MCF 10A (cell line): ENCODE measurements around the gene FBXL14. TPM values are rescaled to one million over a fixed set of nuclear protein-coding genes. Genes with fewer than 3 reads are reported as not detected.
A peak's percentile ranks its signal among the peaks of the same experiment; 100 is the strongest.

Source experiments
- BruUV-seq: library from RNA; stranded (reverse); fragments of 400-500 nt; replicated peaks from 2 replicates; lab custom pipeline; 2021; lab: Mats Ljungman, UMichigan
- CTCF ChIA-PET: fragments of 300-600 bp; sonication (Branson Sonifier 250); formaldehyde crosslinking; extraction: SDS; loops from one replicate; lab custom pipeline; 2021; ENCODE audit warnings: antibody characterized with exemption, inconsistent platforms; lab: Yijun Ruan, JAX
- POLR2A ChIA-PET: fragments of 300-600, 350-650 bp; sonication (Branson Sonifier 250); formaldehyde crosslinking; extraction: SDS; loops from one replicate; lab custom pipeline; 2020; ENCODE audit warnings: antibody characterized with exemption, inconsistent platforms; lab: Yijun Ruan, JAX
- DNase-seq: peaks from one replicate; pipeline ENCODE4 v3.0.0-alpha.2; 2018; ENCODE audit not compliant: unreplicated experiment
- H3K27ac Mint-ChIP-seq: one replicate; pipeline ENCODE4 v1.8.0; 2022; ENCODE audit warnings: mild to moderate bottlenecking, low read depth, mixed read lengths; ENCODE audit not compliant: unreplicated experiment
- H3K27me3 Mint-ChIP-seq: one replicate; pipeline ENCODE4 v1.8.0; 2022; ENCODE audit warnings: mixed read lengths; ENCODE audit not compliant: insufficient read depth, unreplicated experiment
- H3K36me3 Mint-ChIP-seq: one replicate; pipeline ENCODE4 v1.8.0; 2022; ENCODE audit warnings: mild to moderate bottlenecking, moderate library complexity, mixed read lengths; ENCODE audit not compliant: insufficient read depth, unreplicated experiment
- H3K4me1 Mint-ChIP-seq: one replicate; pipeline ENCODE4 v1.8.0; 2022; ENCODE audit warnings: mixed read lengths; ENCODE audit not compliant: insufficient read depth, unreplicated experiment
- H3K4me3 Mint-ChIP-seq: one replicate; pipeline ENCODE4 v1.8.0; 2022; ENCODE audit warnings: mild to moderate bottlenecking, moderate library complexity, mixed read lengths; ENCODE audit not compliant: unreplicated experiment
- H3K9me3 Mint-ChIP-seq: one replicate; pipeline ENCODE4 v1.8.0; 2022; ENCODE audit warnings: mixed read lengths; ENCODE audit not compliant: unreplicated experiment
- CTCF ChIP-seq: fragments of 200-600 bp; IDR thresholded peaks from one replicate; pipeline ENCODE4 v1.8.0; 2022; ENCODE audit warnings: antibody characterized with exemption, mild to moderate bottlenecking; ENCODE audit not compliant: unreplicated experiment
- intact Hi-C: fragments of 100-400 bp; cut with micrococcal nuclease; formaldehyde crosslinking; loops from 2 replicates; pipeline ENCODE4 v1.14.1; 2022
- total RNA-seq: library from RNA; stranded (reverse); gene quantifications from 2 replicates; pipeline ENCODE4 v1.2.3, GENCODE V29; 2022

FBXL14 gene
- total RNA-seq, 1 experiment from 2014 or later = 9.4 TPM

GRCh38 chr12:1544996-1545700, 49.2 kb downstream of the FBXL14 start:
- H3K4me1 Mint-ChIP-seq = peaks cover 11% of the 10 kb centered on the region
- CTCF ChIA-PET = interaction anchor here (0.6 to 2.6 kb wide), 11 partner anchors 24 to 914 kb away, joined by 3 to 24 read pairs (median 4); no protein-coding TSS in a partner anchor
- H3K4me3 Mint-ChIP-seq = no peak overlapping the region
- H3K27me3 Mint-ChIP-seq = no peaks in the 10 kb centered on the region
- no TSS peak for BruUV-seq
- no peaks in the 10 kb centered on the region for H3K9me3 Mint-ChIP-seq
- POLR2A ChIA-PET = interaction anchor here (1.8 kb wide), 1 partner anchor 427 kb away, joined by 5 read pairs; no protein-coding TSS in a partner anchor
- peak; percentile 58 for DNase-seq
- peak; percentile 37 for TF ChIP-seq CTCF
- no peak overlapping the region for H3K27ac Mint-ChIP-seq
- H3K36me3 Mint-ChIP-seq = no peaks in the 10 kb centered on the region
- intact Hi-C loops = loop anchor here (1.0 kb wide), 1 partner anchor 427 kb away; no protein-coding TSS in a partner anchor

- no peak overlapping the region for H3K4me3 Mint-ChIP-seq
- POLR2A ChIA-PET = no interaction called here
- intact Hi-C loops = no loop called here
- H3K27ac Mint-ChIP-seq = no peak overlapping the region
- CTCF ChIA-PET = interaction anchor here (1.4 to 4.9 kb wide), 2 partner anchors 13 to 425 kb away, joined by 4 to 19 read pairs; no protein-coding TSS in a partner anchor
- DNase-seq = no peak
- no peaks in the 10 kb centered on the region for H3K36me3 Mint-ChIP-seq
- no peaks in the 10 kb centered on the region for H3K9me3 Mint-ChIP-seq
- H3K27me3 Mint-ChIP-seq = no peaks in the 10 kb centered on the region
- BruUV-seq = no TSS peak
- H3K4me1 Mint-ChIP-seq = peaks cover 11% of the 10 kb centered on the region
- TF ChIP-seq CTCF = no peak
Observed at GRCh38 chr12:1542599-1542998, 51.8 kb downstream of the FBXL14 start.

GRCh38 chr12:1540690-1541089, 53.7 kb downstream of the FBXL14 start:
- BruUV-seq = no TSS peak

More at GRCh38 chr12:1540690-1541089, 53.7 kb downstream of the FBXL14 start:
- Mint-ChIP-seq H3K4me1 (peaks cover 11% of the 10 kb centered on the region), H3K27ac (no peak overlapping the region), H3K36me3 (no peaks in the 10 kb centered on the region), H3K27me3 (no peaks in the 10 kb centered on the region), H3K9me3 (no peaks in the 10 kb centered on the region), H3K4me3 (peak overlapping the region; percentile 41)
- POLR2A ChIA-PET = interaction anchor here (1.0 to 2.1 kb wide), 8 partner anchors 12 to 323 kb away, joined by 3 to 10 read pairs (median 5); no protein-coding TSS in a partner anchor
- intact Hi-C loops = no loop called here
- TF ChIP-seq CTCF = no peak
- CTCF ChIA-PET = interaction anchor here (0.6 to 4.9 kb wide), 7 partner anchors 17 to 440 kb away, joined by 3 to 19 read pairs (median 3); no protein-coding TSS in a partner anchor
- DNase-seq = peak; percentile 79
